Measurements from ENCODE around the gene THUMPD1.

DNA sequence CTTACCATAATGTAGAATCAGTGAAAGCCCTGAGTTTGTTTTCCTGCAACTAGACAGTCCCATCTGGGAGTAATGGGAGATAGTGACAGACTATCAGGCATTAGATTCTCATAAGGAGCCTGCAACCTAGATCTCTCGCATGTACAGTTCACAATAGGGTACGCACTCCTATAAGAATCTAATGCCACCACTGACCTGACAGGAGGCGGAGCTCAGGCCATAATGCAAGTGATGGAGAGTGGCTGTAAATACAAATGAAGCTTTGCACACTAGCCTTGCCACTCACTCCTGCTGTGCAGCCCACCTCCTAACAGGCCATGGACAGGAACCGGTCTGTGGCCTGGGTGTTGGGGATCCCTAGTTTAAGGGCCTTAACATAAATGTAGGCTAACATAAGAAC, 21.4 kb downstream of the THUMPD1 start:
- TF ChIP-seq, protein P1, sequence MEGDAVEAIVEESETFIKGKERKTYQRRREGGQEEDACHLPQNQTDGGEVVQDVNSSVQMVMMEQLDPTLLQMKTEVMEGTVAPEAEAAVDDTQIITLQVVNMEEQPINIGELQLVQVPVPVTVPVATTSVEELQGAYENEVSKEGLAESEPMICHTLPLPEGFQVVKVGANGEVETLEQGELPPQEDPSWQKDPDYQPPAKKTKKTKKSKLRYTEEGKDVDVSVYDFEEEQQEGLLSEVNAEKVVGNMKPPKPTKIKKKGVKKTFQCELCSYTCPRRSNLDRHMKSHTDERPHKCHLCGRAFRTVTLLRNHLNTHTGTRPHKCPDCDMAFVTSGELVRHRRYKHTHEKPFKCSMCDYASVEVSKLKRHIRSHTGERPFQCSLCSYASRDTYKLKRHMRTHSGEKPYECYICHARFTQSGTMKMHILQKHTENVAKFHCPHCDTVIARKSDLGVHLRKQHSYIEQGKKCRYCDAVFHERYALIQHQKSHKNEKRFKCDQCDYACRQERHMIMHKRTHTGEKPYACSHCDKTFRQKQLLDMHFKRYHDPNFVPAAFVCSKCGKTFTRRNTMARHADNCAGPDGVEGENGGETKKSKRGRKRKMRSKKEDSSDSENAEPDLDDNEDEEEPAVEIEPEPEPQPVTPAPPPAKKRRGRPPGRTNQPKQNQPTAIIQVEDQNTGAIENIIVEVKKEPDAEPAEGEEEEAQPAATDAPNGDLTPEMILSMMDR (IDR thresholded peaks at IDR 0.05) = no peak
- TF ChIP-seq POLR2AphosphoS5 (IDR thresholded peaks at IDR 0.05) = no peak

All from transverse colon (tissue), 4 donors.